Measurements from ENCODE around the gene RPS21. TPM values are rescaled to one million over a fixed set of nuclear protein-coding genes. Genes with fewer than 3 reads are reported as not detected.

RPS21 gene
- total RNA-seq, 1 donor from 2014 or later, result 5,743 TPM

- Histone ChIP-seq H3K27me3 (ENCODE audit: control insufficient read depth, insufficient read depth, low read length) (no peaks in the 10 kb centered on the region), H3K4me3 (ENCODE audit: low read depth, low read length) (peak overlapping the region; percentile 82), H3K36me3 (ENCODE audit: control insufficient read depth, insufficient read depth, low read length) (no peaks in the 10 kb centered on the region)
- DNase-seq (ENCODE audit: low read depth), result no peak
- TF ChIP-seq CTCF (IDR thresholded peaks at IDR 0.05; ENCODE audit: insufficient read depth, low read length, poor library complexity, severe bottlenecking), result no peak
These were observed 20.4 kb upstream of the RPS21 start for GRCh38 chr20:62366370-62367135.

GRCh38 chr20:62367136-62367632, 19.7 kb upstream of the RPS21 start, which contains the start of gene LAMA5:
Gene LAMA5, minus strand, starts transcription at chr20:62367312. Its CDS starts 67 bp downstream, at chr20:62367245.
- peak within 1 kb of the TSS; percentile 82 for H3K4me3 ChIP-seq (ENCODE audit: low read depth, low read length)
- no peak for DNase-seq (ENCODE audit: low read depth)
- H3K27me3 ChIP-seq (ENCODE audit: control insufficient read depth, insufficient read depth, low read length), result no peaks in the 10 kb centered on the region
- no peaks in the 10 kb centered on the region for H3K36me3 ChIP-seq (ENCODE audit: control insufficient read depth, insufficient read depth, low read length)
- no peak for TF ChIP-seq CTCF (IDR thresholded peaks at IDR 0.05; ENCODE audit: insufficient read depth, low read length, poor library complexity, severe bottlenecking)

- no peak for TF ChIP-seq CTCF (IDR thresholded peaks at IDR 0.05; ENCODE audit: insufficient read depth, low read length, poor library complexity, severe bottlenecking)
- DNase-seq (ENCODE audit: low read depth), result no peak
- H3K36me3 ChIP-seq (ENCODE audit: control insufficient read depth, insufficient read depth, low read length), result no peaks in the 10 kb centered on the region
These were observed 19.1 kb upstream of the RPS21 start for GRCh38 chr20:62367633-62368391.

GRCh38 chr20:62368392-62368975, 18.4 kb upstream of the RPS21 start:
- Histone ChIP-seq H3K27me3 (ENCODE audit: control insufficient read depth, insufficient read depth, low read length) (no peaks in the 10 kb centered on the region), H3K4me3 (ENCODE audit: low read depth, low read length) (peak overlapping the region; percentile 18), H3K36me3 (ENCODE audit: control insufficient read depth, insufficient read depth, low read length) (no peaks in the 10 kb centered on the region)
- no peak for TF ChIP-seq CTCF (IDR thresholded peaks at IDR 0.05; ENCODE audit: insufficient read depth, low read length, poor library complexity, severe bottlenecking)
- no peak for DNase-seq (ENCODE audit: low read depth)

More at GRCh38 chr20:62367633-62368391, 19.1 kb upstream of the RPS21 start:
- H3K27me3 ChIP-seq (ENCODE audit: control insufficient read depth, insufficient read depth, low read length), result no peaks in the 10 kb centered on the region
- peak overlapping the region; percentile 12 for H3K4me3 ChIP-seq (ENCODE audit: low read depth, low read length)

GRCh38 chr20:62368976-62369814, 17.7 kb upstream of the RPS21 start:
- no peaks in the 10 kb centered on the region for H3K27me3 ChIP-seq (ENCODE audit: control insufficient read depth, insufficient read depth, low read length)
- peak; percentile 52 for TF ChIP-seq CTCF (IDR thresholded peaks at IDR 0.05; ENCODE audit: insufficient read depth, low read length, poor library complexity, severe bottlenecking)
- H3K4me3 ChIP-seq (ENCODE audit: low read depth, low read length), result peak overlapping the region; percentile 18
- no peak for DNase-seq (ENCODE audit: low read depth)
- H3K36me3 ChIP-seq (ENCODE audit: control insufficient read depth, insufficient read depth, low read length), result no peaks in the 10 kb centered on the region

Measured in kidney epithelial cell (primary cell).